B cell (primary cell): ENCODE results near the gene KCNK13. TPM values are rescaled to one million over a fixed set of nuclear protein-coding genes. Genes with fewer than 3 reads are reported as not detected.

Experiments used
- ATAC-seq: fragments of 200-7000 bp; cut with Tn5 transposase; one replicate; pipeline ENCODE4 v1.10.0; 2021; ENCODE audit warnings: low read depth, mild to moderate bottlenecking, moderate number of reproducible peaks, moderate library complexity
- CTCF ChIA-PET: fragments of 350-600 bp; sonication (Branson Sonifier 250); formaldehyde crosslinking; loops from one replicate; lab custom pipeline; 2021; ENCODE audit warnings: antibody characterized with exemption, inconsistent platforms; lab: Charles Lee
- POLR2A ChIA-PET: fragments of 350-600 bp; sonication (Branson Sonifier 250); formaldehyde crosslinking; loops from one replicate; lab custom pipeline; 2021; ENCODE audit warnings: antibody characterized with exemption; lab: Charles Lee
- DNase-seq: peaks from one replicate; pipeline ENCODE4 v3.0.0; 2013
- H2AFZ ChIP-seq: 2 replicates; pipeline ENCODE4 v1.6.1; 2012; ENCODE audit warnings: mild to moderate bottlenecking, low read depth, low read length; ENCODE audit not compliant: insufficient read depth, poor library complexity, severe bottlenecking
- H3K27ac ChIP-seq, 2 donors: 1 replicate in 1 of 2; 2 replicates in 1 of 2; pipeline ENCODE4 v1.5.1; 2012 to 2013; ENCODE audit warnings: low read length in 2 of 2, mild to moderate bottlenecking in 2 of 2, moderate library complexity in 1 of 2
- H3K27me3 ChIP-seq, 4 experiments: fragments of 200-600 bp in 1 of 4; sonication (generic) in 1 of 4; replicated peaks in 1 of 4; 1 replicate in 2 of 4; 2 replicates in 2 of 4; pipeline versions ENCODE4 v1.6.1 to v1.7.0; 2013 to 2016; ENCODE audit warnings: low read length in 3 of 4, mild to moderate bottlenecking in 2 of 4, mixed read lengths in 1 of 4, moderate library complexity in 1 of 4; ENCODE audit not compliant: insufficient read depth in 4 of 4, control insufficient read depth in 3 of 4; ENCODE audit errors: control extremely low read depth in 1 of 4
- H3K36me3 ChIP-seq, 2 experiments: replicated peaks in 1 of 2; 1 replicate in 1 of 2; 2 replicates in 1 of 2; pipeline versions ENCODE4 v1.6.1 to v1.7.1; 2013; ENCODE audit warnings: low read length in 1 of 2; ENCODE audit not compliant: insufficient read depth in 2 of 2, control insufficient read depth in 1 of 2; ENCODE audit errors: control extremely low read depth in 1 of 2, extremely low read depth in 1 of 2
- H3K4me1 ChIP-seq, 2 donors: fragments of 200-600 bp in 1 of 2; sonication (generic) in 1 of 2; 1 replicate in 1 of 2; 2 replicates in 1 of 2; pipeline versions ENCODE4 v1.5.1 to v1.6.1; 2013 to 2017; ENCODE audit warnings: low read length in 2 of 2; ENCODE audit not compliant: control insufficient read depth in 2 of 2, insufficient read depth in 2 of 2
- H3K4me2 ChIP-seq: replicated peaks from 2 replicates; pipeline ENCODE3; 2012; ENCODE audit warnings: mild to moderate bottlenecking, low read depth, low read length; ENCODE audit not compliant: poor library complexity, severe bottlenecking
- H3K4me3 ChIP-seq, 5 experiments: fragments of 200-600 bp in 1 of 5; sonication (generic) in 1 of 5; 1 replicate in 3 of 5; 2 replicates in 2 of 5; pipeline versions ENCODE4 v1.5.1 to v1.7.0; 2011 to 2016; ENCODE audit warnings: low read length in 4 of 5, mild to moderate bottlenecking in 4 of 5, low read depth in 2 of 5, control low read depth in 1 of 5, moderate library complexity in 1 of 5; ENCODE audit not compliant: insufficient read depth in 1 of 5; ENCODE audit errors: control extremely low read depth in 1 of 5, extremely low read depth in 1 of 5
- H3K79me2 ChIP-seq: fragments of 200-600 bp; sonication (generic); one replicate; pipeline ENCODE4 v1.6.0; 2016; ENCODE audit warnings: low read length; ENCODE audit not compliant: control insufficient read depth, insufficient read depth
- H3K9ac ChIP-seq: fragments of 200-600 bp; sonication (generic); 2 replicates; pipeline ENCODE4 v1.6.1; 2017; ENCODE audit warnings: mild to moderate bottlenecking, low read length, moderate library complexity
- H3K9me3 ChIP-seq, 3 donors: one replicate each; pipeline versions ENCODE4 v1.6.1 to v1.7.1; 2013; ENCODE audit warnings: low read length in 2 of 3; ENCODE audit not compliant: control insufficient read depth in 2 of 3, insufficient read depth in 1 of 3; ENCODE audit errors: control extremely low read depth in 1 of 3
- H4K20me1 ChIP-seq: 2 replicates; pipeline ENCODE4 v1.6.0; 2012; ENCODE audit warnings: mild to moderate bottlenecking, low read length; ENCODE audit not compliant: insufficient read depth, control insufficient read depth, poor library complexity, severe bottlenecking
- H3K27ac Mint-ChIP-seq: one replicate; pipeline ENCODE4 v1.8.0; 2021; ENCODE audit warnings: mixed read lengths
- H3K27me3 Mint-ChIP-seq: one replicate; pipeline ENCODE4 v1.8.0; 2021; ENCODE audit warnings: mixed read lengths
- H3K4me1 Mint-ChIP-seq: one replicate; pipeline ENCODE4 v1.8.0; 2021; ENCODE audit warnings: mixed read lengths
- H3K4me3 Mint-ChIP-seq: one replicate; pipeline ENCODE4 v1.8.0; 2021; ENCODE audit warnings: mixed read lengths
- H3K9me3 Mint-ChIP-seq: one replicate; pipeline ENCODE4 v1.8.0; 2022; ENCODE audit warnings: mixed read lengths; ENCODE audit not compliant: insufficient read depth
- EZH2 ChIP-seq: IDR thresholded peaks from 2 replicates; pipeline ENCODE4 v1.6.1; 2012; ENCODE audit warnings: borderline replicate concordance, low read depth, mild to moderate bottlenecking, moderate library complexity, low read length; ENCODE audit not compliant: insufficient read depth, poor library complexity, severe bottlenecking
- WGBS: methylation state at CpG from one replicate; pipeline ENCODE4 v1.1.5; 2013; ENCODE audit warnings: missing lambda C conversion rate; ENCODE audit not compliant: insufficient coverage; 5-methylcytosine and 5-hydroxymethylcytosine counted together
- intact Hi-C: fragments of 100-400 bp; cut with micrococcal nuclease; formaldehyde crosslinking; loops from one replicate; pipeline ENCODE4 v1.10.0; 2022
- polyA plus RNA-seq: library from polyadenylated mRNA; depleted of rRNA; stranded (reverse); fragments of >200 nt; gene quantifications from 2 replicates; pipeline ENCODE4 v1.2.3, GENCODE V29; 2012
- total RNA-seq, 2 donors: library from RNA; stranded (reverse); fragments of 120-200 nt in 1 of 2; gene quantifications; 1 replicate in 1 of 2; 2 replicates in 1 of 2; pipeline versions ENCODE4 v1.2.3 to v1.2.4, GENCODE V29; 2013 to 2022
- TF ChIP-seq, protein P1 (sequence below): fragments of 200-600 bp; IDR thresholded peaks from one replicate; pipeline ENCODE4 v1.8.0; 2022; ENCODE audit warnings: antibody characterized with exemption, mild to moderate bottlenecking

Gene KCNK13
- total and polyA plus RNA-seq, 2 donors (not counting 1 experiment from before 2014, with no cell fraction given): 0.03 TPM; not detected in 1

DNA sequence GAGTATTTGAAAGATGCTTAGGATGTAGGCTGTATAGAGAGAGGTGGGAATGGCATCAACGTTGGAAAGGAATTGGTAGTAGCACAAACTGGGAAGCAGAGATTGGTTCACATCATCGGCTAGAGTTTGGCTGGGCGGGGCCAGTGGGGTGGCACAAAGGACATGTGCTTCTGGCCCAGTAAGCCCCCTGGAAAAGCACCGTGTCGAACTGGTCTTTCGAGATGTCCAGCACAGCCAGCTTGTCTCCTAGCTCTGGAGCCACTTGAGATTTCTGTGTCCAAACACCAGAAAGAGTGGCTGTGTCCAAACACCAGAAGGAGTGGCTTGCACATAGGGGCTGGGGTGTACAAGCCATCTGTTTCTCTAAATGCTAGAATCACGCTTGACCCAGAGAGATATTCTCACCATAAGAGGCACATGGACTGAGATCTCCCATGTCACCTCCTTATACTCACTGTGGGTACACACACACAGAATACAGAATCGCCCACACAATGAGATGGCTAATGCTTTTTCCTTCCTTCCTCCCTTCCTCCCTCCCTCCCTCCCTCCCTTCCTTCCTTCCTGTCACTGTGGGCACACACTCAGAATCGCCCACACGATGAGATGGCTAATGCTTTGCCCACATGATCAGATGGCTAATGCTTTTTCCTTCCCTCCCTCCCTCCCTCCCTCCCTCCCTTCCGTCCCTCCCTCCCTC lies 41.8 kb upstream of the KCNK13 start:
- Mint-ChIP-seq H3K4me3 (no peak overlapping the region), H3K4me1 (no peaks in the 10 kb centered on the region), H3K27me3 (no peaks in the 10 kb centered on the region), H3K27ac (no peak overlapping the region), H3K9me3 (no peaks in the 10 kb centered on the region)
- CTCF ChIA-PET: no interaction called here
- H3K27ac ChIP-seq: no peak overlapping the region
- no peaks in the 10 kb centered on the region for H3K9me3 ChIP-seq
- intact Hi-C loops: no loop called here
- peaks cover 9 to 56% of the 10 kb centered on the region in 2 experiments for H3K36me3 ChIP-seq
- no peaks in the 10 kb centered on the region for H3K79me2 ChIP-seq
- no peaks in the 10 kb centered on the region for H4K20me1 ChIP-seq
- no peak overlapping the region for H3K4me3 ChIP-seq
- no peak overlapping the region for H3K4me2 ChIP-seq
- H2AFZ ChIP-seq: no peak overlapping the region
- ATAC-seq: no peak
- POLR2A ChIA-PET: no interaction called here
- H3K9ac ChIP-seq: no peak overlapping the region
- no peak for DNase-seq
- no peaks in the 10 kb centered on the region for H3K27me3 ChIP-seq
- TF ChIP-seq, protein P1, sequence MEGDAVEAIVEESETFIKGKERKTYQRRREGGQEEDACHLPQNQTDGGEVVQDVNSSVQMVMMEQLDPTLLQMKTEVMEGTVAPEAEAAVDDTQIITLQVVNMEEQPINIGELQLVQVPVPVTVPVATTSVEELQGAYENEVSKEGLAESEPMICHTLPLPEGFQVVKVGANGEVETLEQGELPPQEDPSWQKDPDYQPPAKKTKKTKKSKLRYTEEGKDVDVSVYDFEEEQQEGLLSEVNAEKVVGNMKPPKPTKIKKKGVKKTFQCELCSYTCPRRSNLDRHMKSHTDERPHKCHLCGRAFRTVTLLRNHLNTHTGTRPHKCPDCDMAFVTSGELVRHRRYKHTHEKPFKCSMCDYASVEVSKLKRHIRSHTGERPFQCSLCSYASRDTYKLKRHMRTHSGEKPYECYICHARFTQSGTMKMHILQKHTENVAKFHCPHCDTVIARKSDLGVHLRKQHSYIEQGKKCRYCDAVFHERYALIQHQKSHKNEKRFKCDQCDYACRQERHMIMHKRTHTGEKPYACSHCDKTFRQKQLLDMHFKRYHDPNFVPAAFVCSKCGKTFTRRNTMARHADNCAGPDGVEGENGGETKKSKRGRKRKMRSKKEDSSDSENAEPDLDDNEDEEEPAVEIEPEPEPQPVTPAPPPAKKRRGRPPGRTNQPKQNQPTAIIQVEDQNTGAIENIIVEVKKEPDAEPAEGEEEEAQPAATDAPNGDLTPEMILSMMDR: no peak
- no peak for TF ChIP-seq EZH2
- no peaks in the 10 kb centered on the region for H3K4me1 ChIP-seq
- 95% methylated on average over 7 of the region's 11 CpGs for WGBS

DNA sequence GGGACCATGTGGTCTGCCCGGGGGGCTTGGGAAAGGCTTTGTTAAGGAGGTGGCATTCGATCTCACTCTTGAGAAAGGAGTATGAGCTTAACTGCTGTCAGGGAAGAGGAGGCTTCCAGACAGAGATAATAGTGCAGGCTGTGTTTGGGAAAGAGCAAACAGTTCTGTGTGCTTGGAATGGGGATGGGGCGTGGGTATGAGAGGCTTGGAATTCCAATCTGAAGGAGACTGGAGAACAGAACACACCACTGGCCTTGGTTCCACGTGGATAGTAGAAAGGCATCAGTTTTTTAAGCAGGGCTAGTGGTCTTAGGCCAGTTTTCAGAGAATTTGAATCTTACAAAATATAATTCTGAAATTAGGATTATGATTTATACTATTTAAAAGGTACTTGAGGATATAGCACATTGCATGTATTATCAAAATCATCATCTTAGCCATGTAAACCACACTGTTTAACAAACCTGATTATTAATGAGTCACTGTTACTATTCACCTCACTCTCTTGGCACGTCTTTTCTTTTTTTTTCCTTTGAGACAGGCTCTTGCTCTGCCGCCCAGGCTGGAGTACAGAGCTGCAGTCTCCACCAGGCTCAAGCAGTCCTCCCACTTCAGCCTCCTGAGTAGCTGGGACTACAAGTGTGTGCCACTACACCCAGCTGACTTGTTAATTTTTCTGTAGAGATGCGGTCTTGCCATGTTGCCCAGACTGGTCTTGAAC lies 38.5 kb upstream of the KCNK13 start:
- Histone ChIP-seq H4K20me1 (no peaks in the 10 kb centered on the region), H3K27me3 (no peaks in the 10 kb centered on the region), H3K79me2 (no peaks in the 10 kb centered on the region), H3K4me1 (no peaks in the 10 kb centered on the region), H3K9me3 (peaks cover 0 to 6% (median 0%) of the 10 kb centered on the region in 3 donors), H3K27ac (no peak overlapping the region), H3K4me3 (no peak overlapping the region), H3K36me3 (peaks cover 2 to 58% of the 10 kb centered on the region in 2 experiments), H3K9ac (no peak overlapping the region), H2AFZ (no peak overlapping the region), H3K4me2 (no peak overlapping the region)
- Mint-ChIP-seq H3K9me3 (no peaks in the 10 kb centered on the region), H3K27ac (no peak overlapping the region), H3K27me3 (no peaks in the 10 kb centered on the region), H3K4me1 (no peaks in the 10 kb centered on the region), H3K4me3 (no peak overlapping the region)
- ATAC-seq: no peak
- POLR2A ChIA-PET: no interaction called here
- intact Hi-C loops: no loop called here
- no peak for DNase-seq
- 96% methylated on average over 5 of the region's 7 CpGs for WGBS
- CTCF ChIA-PET: no interaction called here
- TF ChIP-seq EZH2: no peak
- TF ChIP-seq, protein P1: no peak
